Ovary (tissue), 9 donors: Measurements from ENCODE around the gene F2RL2. TPM values are rescaled to one million over a fixed set of nuclear protein-coding genes. Genes with fewer than 3 reads are reported as not detected.

Source experiments
- DNase-seq, 5 donors: peaks; one replicate each; pipeline ENCODE4 v3.0.0-alpha.2; 2019 to 2020
- H3K27ac ChIP-seq, 2 donors: fragments of 200-600 bp; one replicate each; pipeline versions ENCODE4 v1.5.1 to v1.8.0; 2019 to 2022
- H3K27me3 ChIP-seq: fragments of 200-600 bp; one replicate; pipeline ENCODE4 v1.8.0; 2022
- H3K36me3 ChIP-seq: fragments of 200-600 bp; sonication (generic); one replicate; pipeline ENCODE4 v1.5.1; 2019
- H3K4me1 ChIP-seq: one replicate; pipeline ENCODE4 v1.8.1; 2013; ENCODE audit warnings: mild to moderate bottlenecking, moderate library complexity; ENCODE audit not compliant: insufficient read depth
- H3K4me3 ChIP-seq: fragments of 200-600 bp; sonication (generic); one replicate; pipeline ENCODE4 v1.5.1; 2017
- H3K9me3 ChIP-seq, 2 donors: fragments of 200-600 bp in 1 of 2; sonication (generic) in 1 of 2; one replicate each; pipeline versions ENCODE4 v1.5.1 to v1.8.1; 2013 to 2019; ENCODE audit warnings: mild to moderate bottlenecking in 1 of 2, moderate library complexity in 1 of 2
- EP300 ChIP-seq: sonication (generic); formaldehyde crosslinking; IDR thresholded peaks from one replicate; pipeline ENCODE4 v1.6.1; 2017; ENCODE audit warnings: antibody characterized with exemption
- POLR2A ChIP-seq: fragments of 450-650 bp; IDR thresholded peaks from one replicate; pipeline ENCODE4 v1.6.1; 2017; ENCODE audit warnings: antibody characterized with exemption, mild to moderate bottlenecking, moderate library complexity
- WGBS, 3 donors: extraction: QIAGEN DNeasy Blood & Tissue Kit in 1 of 3; methylation state at CpG; one replicate each; pipeline versions ENCODE4 v1.1.5 to v1.1.7; 2013 to 2017; 5-methylcytosine and 5-hydroxymethylcytosine counted together
- intact Hi-C, 4 donors: fragments of 100-400 bp; cut with DNase I; formaldehyde crosslinking; loops; one replicate each; pipeline versions ENCODE4 v1.11.0 to v1.15.1; 2022 to 2023
- polyA plus RNA-seq, 2 donors: library from polyadenylated mRNA; stranded (reverse); fragments of 200-250 nt in 1 of 2; fragments of 350-450 nt in 1 of 2; fragmentation: Illumina TruSeq in 1 of 2; extraction: RNeasy Lipid Tissue Mini Kit (QIAGEN cat#74804) in 1 of 2; gene quantifications; one replicate each; pipeline ENCODE4 v1.2.3, GENCODE V29; 2013 to 2014
- total RNA-seq, 7 donors: library from RNA; depleted of rRNA in 2 of 7; stranded (reverse); fragments of >200 nt in 2 of 7; fragmentation: NEBNext Ultra II Directional in 3 of 7; extraction: Animal tissue kit (Norgen Biotek cat#: 25700) in 3 of 7; gene quantifications; one replicate each; pipeline versions ENCODE4 v1.1.0 to v1.2.4, GENCODE V29; 2016 to 2023
- TF ChIP-seq, protein P1 (sequence below), 3 donors: fragments of 450-650 bp in 2 of 3; fragments of 200-600 bp in 1 of 3; IDR thresholded peaks; one replicate each; pipeline versions ENCODE4 v1.5.1 to v1.8.0; 2016 to 2022; ENCODE audit warnings: antibody characterized with exemption in 3 of 3, mild to moderate bottlenecking in 1 of 3
- donor health status: DM: no; HTN: no; CAD: no; lungs with moderate emphysema.
- donor health status: DM: no; HTN: no; CAD: no.
- donor health status: Bipolar disorder and iron deficiency.
- donor health status: DM: yes; HTN: yes; CAD: no.
- donor health status: DM: no; HTN: no; CAD: no.
- donor health status: DM: yes; HTN: yes; CAD: no.

F2RL2 gene
- total and polyA plus RNA-seq, 9 donors: 0.06 to 0.97 (median 0.15) TPM; not detected in 4

GRCh38 chr5:76592692-76593091, 30.5 kb downstream of the F2RL2 start:
- WGBS, 3 donors: 46 to 53% (median 48%) methylated on average over 3 of the region's 3 CpGs
- no peaks in the 10 kb centered on the region for H3K27me3 ChIP-seq
- H3K27ac ChIP-seq: no peak overlapping the region
- no peak for TF ChIP-seq EP300
- no peak for TF ChIP-seq POLR2A
- TF ChIP-seq, protein P1, sequence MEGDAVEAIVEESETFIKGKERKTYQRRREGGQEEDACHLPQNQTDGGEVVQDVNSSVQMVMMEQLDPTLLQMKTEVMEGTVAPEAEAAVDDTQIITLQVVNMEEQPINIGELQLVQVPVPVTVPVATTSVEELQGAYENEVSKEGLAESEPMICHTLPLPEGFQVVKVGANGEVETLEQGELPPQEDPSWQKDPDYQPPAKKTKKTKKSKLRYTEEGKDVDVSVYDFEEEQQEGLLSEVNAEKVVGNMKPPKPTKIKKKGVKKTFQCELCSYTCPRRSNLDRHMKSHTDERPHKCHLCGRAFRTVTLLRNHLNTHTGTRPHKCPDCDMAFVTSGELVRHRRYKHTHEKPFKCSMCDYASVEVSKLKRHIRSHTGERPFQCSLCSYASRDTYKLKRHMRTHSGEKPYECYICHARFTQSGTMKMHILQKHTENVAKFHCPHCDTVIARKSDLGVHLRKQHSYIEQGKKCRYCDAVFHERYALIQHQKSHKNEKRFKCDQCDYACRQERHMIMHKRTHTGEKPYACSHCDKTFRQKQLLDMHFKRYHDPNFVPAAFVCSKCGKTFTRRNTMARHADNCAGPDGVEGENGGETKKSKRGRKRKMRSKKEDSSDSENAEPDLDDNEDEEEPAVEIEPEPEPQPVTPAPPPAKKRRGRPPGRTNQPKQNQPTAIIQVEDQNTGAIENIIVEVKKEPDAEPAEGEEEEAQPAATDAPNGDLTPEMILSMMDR (IDR thresholded peaks at IDR 0.05): no peak
- DNase-seq: no peak
- intact Hi-C loops: no loop called here
- no peaks in the 10 kb centered on the region for H3K4me1 ChIP-seq
- no peak overlapping the region for H3K4me3 ChIP-seq
- no peaks in the 10 kb centered on the region for H3K36me3 ChIP-seq
- H3K9me3 ChIP-seq: no peaks in the 10 kb centered on the region

GRCh38 chr5:76591366-76591765, 31.8 kb downstream of the F2RL2 start:
- Histone ChIP-seq H3K4me1 (no peaks in the 10 kb centered on the region), H3K4me3 (no peak overlapping the region), H3K27ac (no peak overlapping the region), H3K9me3 (no peaks in the 10 kb centered on the region), H3K36me3 (no peaks in the 10 kb centered on the region), H3K27me3 (no peaks in the 10 kb centered on the region)
- 93 to 99% (median 98%) methylated on average over 3 of the region's 3 CpGs for WGBS, 3 donors
- intact Hi-C loops: no loop called here
- DNase-seq: no peak
- TF ChIP-seq, protein P1 (IDR thresholded peaks at IDR 0.05): no peak
- TF ChIP-seq EP300 (no peak), POLR2A (no peak)

DNA sequence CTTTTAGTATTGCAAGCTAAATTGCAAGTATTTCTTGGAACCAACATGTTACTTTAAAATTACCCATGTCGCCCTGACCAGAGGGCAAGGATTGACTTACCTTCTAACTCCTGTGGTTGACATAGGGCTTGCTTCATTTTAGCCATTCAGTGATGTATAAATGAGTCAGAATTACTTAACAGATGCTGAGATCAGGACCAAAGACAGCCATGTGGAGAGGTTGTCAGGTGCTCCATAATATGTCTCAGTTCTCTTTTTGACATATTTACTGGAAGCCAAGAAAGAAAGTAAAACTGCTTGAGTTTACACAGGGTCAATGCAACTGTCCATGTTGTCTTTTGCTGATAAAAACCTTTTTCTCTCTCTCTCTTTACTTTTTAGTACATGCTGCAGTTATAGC, 33.2 kb downstream of the F2RL2 start:
- no peaks in the 10 kb centered on the region for H3K4me1 ChIP-seq
- no peaks in the 10 kb centered on the region for H3K36me3 ChIP-seq
- no peak overlapping the region for H3K27ac ChIP-seq
- H3K4me3 ChIP-seq: no peak overlapping the region
- DNase-seq: no peak
- no peaks in the 10 kb centered on the region for H3K27me3 ChIP-seq
- no peaks in the 10 kb centered on the region for H3K9me3 ChIP-seq
- 91 to 95% (median 94%) methylated on average over 1 of the region's 1 CpG for WGBS, 3 donors
- intact Hi-C loops: no loop called here
- TF ChIP-seq, protein P1 (IDR thresholded peaks at IDR 0.05): no peak
- TF ChIP-seq POLR2A: no peak
- TF ChIP-seq EP300: no peak

DNA sequence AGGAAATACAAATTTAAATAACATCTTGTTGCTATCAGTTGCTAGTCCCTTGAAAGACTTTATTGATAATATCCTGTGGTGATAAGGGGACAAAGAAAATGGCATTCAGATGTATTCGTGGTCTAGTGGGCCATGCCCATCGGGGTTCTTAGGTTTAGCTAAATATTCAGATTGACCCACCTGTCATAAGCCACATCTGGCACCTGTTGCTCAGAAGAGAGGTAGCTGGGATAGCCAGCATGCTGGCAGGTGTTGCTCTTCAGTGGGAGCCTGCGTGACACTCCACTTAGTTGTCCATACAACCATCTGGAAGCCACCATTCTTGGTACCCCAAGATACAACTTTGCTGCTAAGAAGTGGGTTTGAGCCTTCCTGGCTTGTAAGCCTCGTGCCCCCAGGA, 36.7 kb downstream of the F2RL2 start:
- no peak overlapping the region for H3K4me3 ChIP-seq
- TF ChIP-seq POLR2A (no peak), EP300 (no peak)
- TF ChIP-seq, protein P1 (IDR thresholded peaks at IDR 0.05): no peak
- no peaks in the 10 kb centered on the region for H3K9me3 ChIP-seq
- no peaks in the 10 kb centered on the region for H3K36me3 ChIP-seq
- no peak for DNase-seq
- H3K27ac ChIP-seq: no peak overlapping the region
- intact Hi-C loops: loop anchor here in 1 of 4 donors (10.0 kb wide), 1 partner anchor 182 kb away; the partner anchor contains the start of gene IQGAP2
- H3K4me1 ChIP-seq: no peaks in the 10 kb centered on the region
- WGBS, 3 donors: 88 to 91% (median 91%) methylated on average over 4 of the region's 4 CpGs
- no peaks in the 10 kb centered on the region for H3K27me3 ChIP-seq
